NOMO-1 (cell line): ENCODE measurements around the gene PPP1R12A.
A peak's percentile ranks its signal among the peaks of the same experiment; 100 is the strongest.

Experiments used
- DNase-seq, 2 experiments: peaks; one replicate each; lab custom pipeline; 2025; ENCODE audit not compliant: unreplicated experiment in 2 of 2; lab: John Stamatoyannopoulos, UW

PPP1R12A gene

DNA sequence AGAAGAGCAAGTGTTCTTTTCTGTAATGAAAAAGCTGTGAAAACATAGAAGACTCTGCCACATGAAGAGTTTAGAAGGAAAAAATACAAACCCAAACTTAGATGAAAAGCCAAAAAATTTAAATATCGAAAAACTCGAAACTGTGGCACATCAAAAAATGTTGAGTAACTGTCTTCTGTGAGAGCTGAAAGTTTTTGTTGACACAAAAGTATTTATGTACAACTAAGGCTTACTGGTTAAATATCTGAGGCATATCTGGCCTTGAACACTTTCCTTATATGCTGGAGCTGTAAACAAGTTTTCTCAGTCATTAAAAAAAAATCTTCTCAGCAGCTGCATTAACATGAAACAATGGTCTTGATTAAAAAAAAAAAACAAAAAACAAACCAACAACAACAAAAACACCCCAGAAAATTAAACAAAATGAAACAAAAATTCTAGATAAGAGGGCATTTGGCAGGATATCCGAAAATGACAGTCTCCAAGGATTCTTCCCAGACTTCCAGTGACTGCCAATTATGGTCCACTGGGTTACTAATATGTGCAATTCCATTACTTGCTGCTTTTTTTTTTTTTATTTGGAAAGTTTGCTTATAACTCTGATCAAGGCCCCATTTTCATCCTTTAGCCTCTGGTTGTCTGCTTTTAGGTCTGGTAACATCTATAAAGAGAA is 159.4 kb downstream of the PPP1R12A start:
- DNase-seq: no peak

DNA sequence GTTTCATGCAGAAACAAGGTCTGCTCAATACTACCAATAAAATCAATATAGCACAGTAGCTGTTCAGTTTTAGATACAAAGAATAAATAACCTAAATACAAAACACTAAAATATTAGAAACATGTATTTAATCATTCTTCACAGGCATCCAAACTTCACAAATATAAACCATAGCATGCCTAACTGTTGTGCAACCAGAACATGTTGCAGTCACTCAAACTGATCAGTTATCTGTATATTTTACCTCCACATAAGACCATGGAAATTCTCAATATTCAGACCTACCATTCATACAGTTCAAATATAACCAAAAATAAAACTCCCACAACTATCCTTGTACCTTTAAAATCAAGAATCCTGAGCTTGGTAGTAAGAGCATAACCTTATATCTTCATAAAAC is 161.0 kb downstream of the PPP1R12A start:
- DNase-seq: no peak

DNA sequence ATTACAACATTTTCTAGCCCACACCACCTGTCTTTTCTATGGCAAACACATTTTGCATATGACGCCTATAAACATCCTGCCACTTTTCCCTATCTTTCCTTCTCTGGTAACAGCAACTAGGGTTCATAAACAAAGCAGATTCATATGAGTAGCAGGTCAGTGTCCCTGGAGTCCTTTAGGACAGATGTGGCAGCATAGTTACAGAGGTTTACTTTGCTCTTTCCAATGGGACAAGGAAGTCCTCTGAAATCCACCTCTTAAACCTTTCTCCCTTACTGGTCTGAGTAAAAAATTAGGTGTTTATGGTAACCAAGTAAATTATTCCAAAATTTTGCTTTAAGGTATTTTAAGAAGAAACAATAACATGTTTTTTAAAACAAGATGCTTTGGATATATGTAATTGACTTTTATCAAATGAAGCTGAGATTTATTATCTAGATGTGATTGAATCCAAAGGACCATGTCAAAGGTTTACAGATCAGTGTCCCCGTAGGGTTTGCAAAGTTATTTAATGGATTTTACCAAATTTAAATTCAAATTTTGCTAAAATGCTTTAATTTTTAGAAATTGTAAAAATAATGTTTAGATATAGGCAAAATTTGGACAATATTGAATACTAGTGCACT is 164.9 kb downstream of the PPP1R12A start:
- no peak for DNase-seq

DNA sequence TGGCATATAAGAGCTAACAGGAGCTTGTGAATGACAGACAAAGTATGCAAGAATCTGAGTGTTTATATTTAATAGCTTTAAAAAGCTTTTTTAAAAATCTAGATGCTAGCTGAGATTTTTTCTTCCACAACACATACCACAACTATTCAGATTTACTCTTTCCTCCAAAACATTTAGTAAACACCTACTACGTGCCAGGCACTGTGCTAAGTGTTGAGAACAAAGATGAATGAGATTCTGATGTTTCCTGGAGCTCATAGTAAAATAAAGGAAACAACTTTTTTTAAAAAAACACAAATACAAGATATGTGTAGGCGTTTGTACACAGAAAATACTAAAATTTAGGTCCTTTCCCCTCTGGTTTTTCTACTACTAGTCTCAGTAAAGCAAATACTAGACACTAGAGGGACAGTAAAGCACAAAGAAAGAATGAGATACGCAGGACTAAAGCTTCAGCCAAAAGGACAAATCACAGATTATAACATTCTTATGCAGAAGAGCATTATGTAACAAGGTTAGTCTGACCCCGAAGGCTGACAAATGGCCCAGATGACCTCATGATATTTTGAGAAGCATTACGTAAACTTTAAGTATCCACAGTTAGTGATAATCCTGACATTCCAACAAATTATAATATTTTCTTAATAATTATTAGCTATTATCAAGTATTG is 165.6 kb downstream of the PPP1R12A start:
- DNase-seq: no peak

DNA sequence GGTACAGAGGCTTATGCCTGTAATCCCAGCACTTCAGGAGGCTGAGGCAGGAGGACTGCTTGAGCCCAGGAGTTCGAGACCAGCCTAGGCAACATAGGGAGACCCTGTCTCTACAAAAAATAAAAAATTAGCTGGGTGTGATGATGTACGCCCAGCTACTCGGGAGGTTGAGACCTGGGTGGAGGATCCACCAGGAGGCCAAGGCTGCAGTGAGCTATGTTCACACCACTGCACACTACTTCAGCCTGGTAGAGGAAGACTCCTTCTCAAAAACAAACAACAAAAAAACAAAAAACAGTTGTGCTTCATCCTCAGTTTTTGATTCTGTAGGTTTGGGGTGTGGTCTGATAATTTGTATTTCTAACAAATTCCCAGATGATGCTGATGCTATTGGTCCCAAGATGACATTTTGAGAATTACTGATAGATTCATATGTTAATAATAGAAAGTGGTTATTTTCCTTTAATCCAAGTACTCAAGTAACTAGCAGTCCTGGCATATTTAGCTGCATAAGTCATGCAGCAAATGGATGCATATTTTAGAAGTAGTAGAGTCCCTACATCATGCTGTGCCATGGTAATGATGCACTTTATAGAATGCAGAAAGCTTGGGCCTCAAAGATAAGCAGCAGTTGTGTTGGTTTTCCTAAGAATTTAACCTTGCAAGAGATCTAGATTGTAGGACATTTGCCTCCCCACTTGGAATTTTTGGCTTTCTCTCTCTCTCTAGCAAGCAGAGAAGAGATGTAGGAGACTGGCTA is 168.0 kb downstream of the PPP1R12A start:
- DNase-seq: no peak

DNA sequence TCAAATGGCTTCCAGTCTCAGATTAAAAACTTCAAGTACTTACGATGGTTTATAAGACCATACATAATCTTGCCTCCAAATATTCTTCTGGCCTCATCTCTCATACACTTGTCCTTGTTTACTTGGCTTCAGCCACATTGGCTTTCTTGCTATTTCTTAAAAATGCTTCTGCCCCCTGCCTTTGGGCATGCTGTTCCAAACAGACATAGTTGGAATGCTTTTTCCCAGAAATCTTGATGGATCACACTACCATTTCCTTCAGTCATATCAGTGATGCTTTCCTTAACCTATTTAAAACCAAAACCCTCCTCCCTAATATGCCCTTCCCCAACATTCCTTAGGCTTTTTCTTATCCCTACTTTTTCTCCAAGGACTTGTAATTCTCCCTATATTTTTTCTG is 169.7 kb downstream of the PPP1R12A start:
- DNase-seq: no peak

DNA sequence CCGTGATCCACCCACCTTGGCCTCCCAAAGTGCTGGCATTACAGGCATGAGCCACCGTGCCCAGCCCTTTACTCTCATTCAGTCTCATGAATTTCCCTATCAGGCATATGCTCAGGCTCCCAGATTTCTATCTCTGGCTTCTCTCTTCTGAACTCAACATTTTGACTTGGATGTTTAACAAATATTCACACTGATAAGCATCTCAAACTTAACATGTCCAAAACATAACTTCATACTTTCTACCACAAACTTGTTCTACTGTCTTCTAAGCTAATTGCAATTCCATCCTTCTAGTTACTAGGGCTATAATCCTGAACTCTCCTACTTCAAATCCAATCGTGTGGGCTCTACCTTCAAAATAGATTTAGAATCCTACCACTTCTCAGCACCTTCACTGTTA is 170.3 kb downstream of the PPP1R12A start:
- DNase-seq: no peak

DNA sequence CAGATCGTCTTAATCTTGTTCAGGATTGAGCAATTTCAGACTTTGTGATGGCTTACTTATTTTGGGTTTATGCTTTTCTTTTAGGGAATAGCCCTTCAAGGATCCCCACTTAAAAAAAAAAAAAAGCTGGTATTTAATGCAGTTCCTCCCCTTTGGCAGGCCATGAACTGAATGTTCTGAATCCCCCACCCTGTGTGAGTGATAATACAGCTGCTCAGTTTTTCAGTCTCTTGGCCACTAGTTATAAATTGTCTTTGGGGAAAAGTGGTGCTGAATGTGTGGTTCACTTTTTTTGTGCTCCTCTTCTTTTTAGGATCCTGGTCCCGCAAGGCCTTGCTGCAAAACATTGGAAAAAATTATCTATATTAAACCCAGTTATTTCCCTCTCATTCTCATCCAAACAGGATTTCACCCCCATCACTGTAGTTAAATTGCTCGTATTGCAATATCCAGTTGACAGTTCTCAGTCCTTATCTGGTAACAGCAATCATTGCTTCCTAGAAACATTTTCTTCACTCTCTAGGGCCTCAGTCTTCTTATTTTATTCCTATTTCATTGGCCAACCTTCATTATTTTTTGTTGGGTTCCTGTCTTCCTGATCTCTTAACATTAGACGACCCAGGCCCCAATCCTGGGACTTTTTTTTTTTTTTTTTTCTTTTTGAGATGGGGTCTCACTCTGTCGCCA is 171.0 kb downstream of the PPP1R12A start:
- no peak for DNase-seq

DNA sequence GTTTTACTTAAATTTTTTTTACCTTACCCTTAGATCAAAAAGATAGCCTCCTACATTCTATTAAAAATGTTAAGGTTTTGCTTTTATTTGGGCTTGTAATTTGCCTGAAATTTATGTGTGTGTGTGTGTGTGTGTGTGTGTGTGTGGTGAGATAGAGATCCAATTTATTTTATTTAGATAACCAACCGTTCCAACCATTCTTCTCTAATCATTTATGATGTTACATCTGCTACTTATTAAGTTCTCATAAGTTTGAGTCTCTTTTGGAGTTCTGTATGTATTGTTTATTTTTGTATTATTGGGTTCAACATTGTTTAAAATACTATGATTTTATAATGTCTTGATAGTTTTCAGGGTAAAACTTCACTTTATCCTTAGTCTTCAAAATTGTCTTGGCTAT is 173.6 kb downstream of the PPP1R12A start:
- no peak for DNase-seq

DNA sequence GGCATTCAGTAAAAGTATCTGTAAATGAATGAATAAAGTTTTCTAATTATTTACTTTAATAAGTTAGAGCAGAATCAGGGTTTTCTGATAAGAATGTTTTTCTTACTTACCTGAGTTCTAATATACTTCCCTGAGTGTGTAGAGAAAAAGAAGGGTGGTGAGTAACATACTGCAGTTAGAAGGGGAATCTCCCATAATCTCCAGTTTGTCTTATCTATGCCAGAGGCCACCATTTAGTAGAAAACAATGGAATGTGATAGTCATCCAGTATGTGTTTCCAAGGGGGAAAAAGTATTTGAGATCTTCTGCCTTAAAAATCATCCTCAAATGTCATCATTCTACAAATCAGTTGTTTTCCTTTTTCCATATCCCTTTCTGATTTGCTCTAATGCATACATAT is 187.6 kb downstream of the PPP1R12A start:
- DNase-seq: no peak

DNA sequence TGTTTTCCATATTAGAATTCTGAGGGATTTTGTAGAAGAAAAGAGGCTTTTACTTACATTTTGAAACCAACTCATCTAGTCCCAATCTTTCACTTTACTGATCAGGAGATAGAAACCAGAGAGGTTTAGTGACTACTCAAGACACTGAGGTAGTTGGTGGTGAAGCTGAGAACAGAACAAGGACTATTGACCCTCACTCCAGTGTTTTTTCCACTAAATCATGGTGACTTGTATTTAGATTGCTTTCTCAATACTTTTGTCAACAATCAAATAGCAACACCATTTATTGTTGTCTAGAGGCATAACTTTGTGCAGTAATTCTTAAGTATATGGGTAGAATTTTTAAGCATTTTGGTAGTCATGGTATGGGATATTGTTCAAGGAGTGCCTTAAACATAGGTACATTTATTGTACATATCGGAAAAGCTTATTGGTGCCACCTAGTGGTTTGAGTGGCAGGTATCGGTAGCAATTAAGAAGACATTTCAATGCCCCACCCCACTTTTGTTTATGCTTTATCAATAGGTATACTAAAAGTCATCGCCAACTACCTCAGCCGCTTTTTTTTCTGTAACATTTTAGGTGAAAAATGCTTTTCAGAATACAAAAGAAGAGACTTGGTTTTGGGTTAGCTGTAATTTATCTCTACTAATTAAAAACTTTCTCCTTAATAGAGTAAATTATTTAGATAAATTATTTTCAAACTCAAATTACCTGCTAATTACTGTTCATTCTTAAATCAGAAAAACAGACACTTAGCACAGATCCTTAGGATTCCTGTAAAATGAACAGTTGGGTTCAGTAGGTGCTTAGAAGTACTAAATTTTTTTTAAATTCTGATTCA is 196.8 kb downstream of the PPP1R12A start:
- DNase-seq: peak in 1 of 2 experiments; percentile 23

DNA sequence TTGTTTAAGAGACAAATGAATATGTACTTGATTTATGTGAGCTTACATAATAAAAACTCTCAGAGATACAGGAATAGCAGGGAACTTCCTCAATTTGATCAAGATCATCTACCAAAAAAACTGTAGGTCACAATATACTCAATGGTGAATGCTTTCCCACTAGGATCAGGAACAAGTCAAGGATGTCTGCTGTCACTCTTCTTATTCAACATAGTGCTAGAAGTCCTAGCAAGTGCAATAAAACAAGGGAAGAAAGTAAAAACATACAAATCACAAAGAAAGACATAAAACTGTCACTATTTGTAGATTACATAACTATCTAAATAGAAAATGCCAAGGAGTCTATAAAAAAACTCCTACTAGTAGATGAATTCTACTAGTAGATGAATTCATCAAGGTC is 202.3 kb downstream of the PPP1R12A start:
- DNase-seq: peak in 1 of 2 experiments; percentile 5

DNA sequence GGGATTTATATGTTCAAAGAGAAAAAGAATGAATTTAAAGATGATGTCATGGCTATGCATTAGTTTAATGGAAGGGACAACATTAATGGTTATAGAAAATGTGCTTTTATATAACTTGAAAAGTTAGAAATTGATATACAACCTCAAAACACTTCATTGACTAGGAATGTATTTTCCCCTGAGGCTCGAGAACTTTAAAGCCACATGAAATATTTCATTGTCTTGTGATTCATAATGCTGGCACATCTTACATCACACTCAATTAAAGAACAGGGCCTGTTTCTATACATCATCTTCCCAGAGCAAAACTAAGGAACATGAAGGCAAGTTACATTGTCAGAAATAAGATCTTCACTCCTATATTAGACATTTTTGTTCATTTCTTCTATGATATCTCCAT is 208.9 kb downstream of the PPP1R12A start:
- no peak for DNase-seq
